Measurements from ENCODE around the gene KRTAP10-8.
"Not testable (repeated sequence)": the region's sequence is repeated elsewhere in the genome, so short reads cannot be mapped to it uniquely, and the experiment has no call there.

The KRTAP10-8 gene

DNA sequence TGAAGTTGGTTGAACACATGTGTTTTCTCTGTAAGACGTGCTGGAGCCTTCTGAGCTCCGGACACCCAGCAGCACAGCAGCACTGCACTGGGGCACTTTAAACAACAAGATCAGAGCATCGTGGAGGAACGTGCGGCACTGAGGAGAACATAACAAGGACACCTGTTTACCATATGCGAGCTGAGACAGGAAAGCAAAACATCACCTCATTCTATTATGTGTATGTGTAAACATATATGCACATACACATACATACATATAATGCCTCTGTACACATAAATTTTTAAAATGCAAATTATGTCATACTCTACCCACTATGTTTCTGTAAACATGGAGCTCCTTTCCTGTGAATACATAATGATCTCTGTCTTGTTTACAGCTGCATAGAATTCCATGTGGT is 16.4 kb upstream of the KRTAP10-8 start:
- Histone ChIP-seq H3K4me3 (ENCODE audit: insufficient read length, low read depth) (no peak overlapping the region), H3K4me1 (ENCODE audit: insufficient read depth, insufficient read length) (peaks cover 9% of the 10 kb centered on the region), H3K27me3 (ENCODE audit: insufficient read depth, insufficient read length) (no peaks in the 10 kb centered on the region), H3K9ac (ENCODE audit: insufficient read length, low read depth) (no peak overlapping the region), H3K36me3 (ENCODE audit: insufficient read depth, insufficient read length, low read length) (no peaks in the 10 kb centered on the region), H3K9me3 (ENCODE audit: insufficient read depth, low read length) (peaks cover 13% of the 10 kb centered on the region)
- TF ChIP-seq YY1 (IDR thresholded peaks at IDR 0.05; ENCODE audit: insufficient read depth, insufficient read length) (no peak), SUZ12 (IDR thresholded peaks at IDR 0.05; ENCODE audit: extremely low read depth, insufficient read depth, insufficient read length) (no peak), ZNF274 (IDR thresholded peaks at IDR 0.05; ENCODE audit: low read depth, low read length) (no peak)
- no peak for DNase-seq (ENCODE audit: low read depth, low spot score)

DNA sequence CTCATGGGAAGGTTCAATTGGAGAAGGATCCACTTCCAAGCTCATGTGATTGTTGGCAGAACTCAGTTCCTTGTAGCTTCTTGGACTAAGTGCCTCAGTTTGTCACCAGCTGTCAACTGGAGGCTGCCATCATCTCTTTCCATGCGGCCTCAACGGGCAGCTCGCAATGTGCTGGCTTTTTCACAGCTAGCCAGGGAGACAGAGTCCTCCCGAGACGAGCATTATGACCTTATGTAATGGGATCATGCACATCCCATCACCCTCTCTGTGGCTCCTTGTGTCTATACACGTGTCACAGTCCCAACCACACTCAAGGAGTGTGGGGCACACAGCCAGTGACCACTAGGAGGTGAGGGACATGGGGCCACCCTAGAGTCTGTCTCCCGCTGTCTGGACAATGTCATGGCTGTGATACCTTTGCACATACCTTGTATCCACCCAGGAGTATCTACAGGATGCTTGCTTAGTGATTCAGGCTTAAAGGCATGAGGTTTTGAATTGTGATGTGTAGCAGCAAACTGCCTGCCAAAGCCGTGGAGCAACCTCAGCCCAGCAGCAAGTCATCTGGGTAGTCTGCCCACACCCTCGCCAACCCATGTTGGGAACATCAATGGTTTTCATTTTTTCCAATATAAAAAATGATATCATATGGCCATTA is 15.7 kb upstream of the KRTAP10-8 start:
- Histone ChIP-seq H3K27me3 (ENCODE audit: insufficient read depth, insufficient read length) (no peaks in the 10 kb centered on the region), H3K4me1 (ENCODE audit: insufficient read depth, insufficient read length) (peaks cover 9% of the 10 kb centered on the region), H3K9ac (ENCODE audit: insufficient read length, low read depth) (no peak overlapping the region), H3K4me3 (ENCODE audit: insufficient read length, low read depth) (no peak overlapping the region), H3K9me3 (ENCODE audit: insufficient read depth, low read length) (peaks cover 13% of the 10 kb centered on the region), H3K36me3 (ENCODE audit: insufficient read depth, insufficient read length, low read length) (no peaks in the 10 kb centered on the region)
- DNase-seq (ENCODE audit: low read depth, low spot score) = no peak
- TF ChIP-seq YY1 (IDR thresholded peaks at IDR 0.05; ENCODE audit: insufficient read depth, insufficient read length) (no peak), ZNF274 (IDR thresholded peaks at IDR 0.05; ENCODE audit: low read depth, low read length) (no peak), SUZ12 (IDR thresholded peaks at IDR 0.05; ENCODE audit: extremely low read depth, insufficient read depth, insufficient read length) (no peak)

DNA sequence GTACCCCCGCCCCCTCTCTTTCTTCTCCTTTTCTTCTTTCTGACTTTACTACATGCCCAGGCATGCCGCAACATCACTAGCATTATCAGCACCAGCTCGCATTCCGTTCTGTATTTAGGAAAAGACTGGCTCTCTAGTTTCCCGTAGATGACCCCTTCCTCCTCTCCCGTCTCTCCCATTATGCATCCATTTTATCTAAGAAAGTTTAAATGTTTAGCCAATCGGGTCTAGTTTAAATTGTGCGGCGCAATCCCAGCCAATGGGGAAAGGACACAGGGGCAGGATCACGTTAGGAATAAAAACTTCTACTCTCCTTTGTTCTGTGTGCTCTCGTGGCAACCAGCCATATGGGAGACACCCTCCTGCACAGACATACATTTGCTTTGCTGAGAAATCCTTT is 13.8 kb upstream of the KRTAP10-8 start:
- DNase-seq (ENCODE audit: low read depth, low spot score) = no peak

DNA sequence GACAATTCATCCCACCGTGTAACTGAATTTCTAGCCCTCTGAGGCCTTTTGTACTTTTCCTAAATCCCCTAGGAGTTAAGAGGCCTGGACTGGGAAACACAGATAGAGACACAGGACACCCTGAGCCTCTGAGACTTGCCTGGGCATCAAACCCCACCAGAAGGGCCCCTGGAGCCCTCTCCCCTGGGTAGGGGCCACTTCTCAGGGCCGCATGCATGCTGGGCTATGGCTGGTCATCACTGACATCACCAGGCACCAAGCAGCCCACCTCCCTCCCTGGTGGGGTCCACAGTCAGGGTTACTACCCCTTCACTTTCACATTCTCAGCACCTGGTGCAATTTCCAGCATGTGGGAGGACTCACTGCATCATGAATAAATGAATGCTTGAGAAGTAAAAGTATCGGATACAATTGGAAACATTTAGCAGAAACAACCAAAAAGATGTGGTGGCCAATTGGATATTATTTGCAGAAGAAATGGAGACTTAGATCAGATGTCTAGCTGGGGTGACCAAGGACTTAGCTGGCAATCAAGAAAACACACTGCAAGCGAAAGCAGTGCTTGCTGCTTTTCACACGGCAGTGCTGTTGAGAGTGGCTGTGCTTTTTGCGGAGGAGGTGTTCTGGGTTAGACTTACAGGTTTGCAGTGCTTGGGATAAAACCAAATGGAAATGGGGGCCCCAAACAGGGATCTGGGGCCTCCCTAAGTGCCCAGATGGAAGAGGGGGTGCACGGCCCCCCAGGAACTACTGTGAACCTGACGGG is 12.4 kb upstream of the KRTAP10-8 start:
- H3K9ac ChIP-seq (ENCODE audit: insufficient read length, low read depth) = no peak overlapping the region
- DNase-seq (ENCODE audit: low read depth, low spot score) = no peak
- no peaks in the 10 kb centered on the region for H3K36me3 ChIP-seq (ENCODE audit: insufficient read depth, insufficient read length, low read length)
- H3K9me3 ChIP-seq (ENCODE audit: insufficient read depth, low read length) = peaks cover 13% of the 10 kb centered on the region
- H3K4me1 ChIP-seq (ENCODE audit: insufficient read depth, insufficient read length) = no peaks in the 10 kb centered on the region
- no peaks in the 10 kb centered on the region for H3K27me3 ChIP-seq (ENCODE audit: insufficient read depth, insufficient read length)
- no peak overlapping the region for H3K4me3 ChIP-seq (ENCODE audit: insufficient read length, low read depth)
- no peak for TF ChIP-seq SUZ12 (IDR thresholded peaks at IDR 0.05; ENCODE audit: extremely low read depth, insufficient read depth, insufficient read length)
- TF ChIP-seq YY1 (IDR thresholded peaks at IDR 0.05; ENCODE audit: insufficient read depth, insufficient read length) = no peak
- no peak for TF ChIP-seq ZNF274 (IDR thresholded peaks at IDR 0.05; ENCODE audit: low read depth, low read length)

More for the DNA sequence above, 13.8 kb upstream of the KRTAP10-8 start:
- TF ChIP-seq ZNF274 (IDR thresholded peaks at IDR 0.05; ENCODE audit: low read depth, low read length) = no peak
- Histone ChIP-seq H3K27me3 (ENCODE audit: insufficient read depth, insufficient read length) (no peaks in the 10 kb centered on the region), H3K4me3 (ENCODE audit: insufficient read length, low read depth) (no peak overlapping the region), H3K36me3 (ENCODE audit: insufficient read depth, insufficient read length, low read length) (no peaks in the 10 kb centered on the region), H3K9me3 (ENCODE audit: insufficient read depth, low read length) (peaks cover 13% of the 10 kb centered on the region), H3K9ac (ENCODE audit: insufficient read length, low read depth) (no peak overlapping the region), H3K4me1 (ENCODE audit: insufficient read depth, insufficient read length) (peaks cover 2% of the 10 kb centered on the region)

DNA sequence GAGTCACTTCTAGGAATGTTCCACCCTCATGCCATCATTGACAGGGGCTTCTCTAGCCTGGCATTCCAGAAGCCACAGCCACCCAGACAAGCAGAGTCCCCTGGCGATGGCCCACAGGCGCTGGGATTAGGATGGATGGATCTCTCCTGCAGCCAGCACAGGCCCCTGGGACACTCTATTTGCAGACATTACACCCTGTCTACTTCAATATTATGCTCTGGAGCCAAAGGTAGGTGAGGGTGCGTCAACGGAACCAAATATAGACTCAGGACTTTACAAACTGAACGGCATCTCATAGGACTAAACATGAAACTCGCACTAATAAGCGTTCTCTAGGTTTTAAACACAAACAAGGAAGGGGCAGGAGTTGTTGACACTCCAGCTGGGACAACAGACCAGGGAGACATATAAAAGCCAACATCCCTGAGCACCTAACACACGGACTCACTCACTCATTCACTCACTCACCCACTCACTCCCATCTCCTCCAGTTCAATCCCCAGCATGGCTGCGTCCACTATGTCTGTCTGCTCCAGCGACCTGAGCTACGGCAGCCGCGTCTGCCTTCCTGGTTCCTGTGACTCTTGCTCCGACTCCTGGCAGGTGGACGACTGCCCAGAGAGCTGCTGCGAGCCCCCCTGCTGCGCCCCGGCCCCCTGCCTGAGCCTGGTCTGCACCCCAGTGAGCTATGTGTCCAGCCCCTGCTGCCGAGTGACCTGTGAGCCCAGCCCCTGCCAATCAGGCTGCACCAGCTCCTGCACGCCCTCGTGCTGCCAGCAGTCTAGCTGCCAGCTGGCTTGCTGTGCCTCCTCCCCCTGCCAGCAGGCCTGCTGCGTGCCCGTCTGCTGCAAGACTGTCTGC is 11.5 kb upstream of the KRTAP10-8 start, which contains the start of gene KRTAP10-7:
Gene KRTAP10-7, plus strand, starts transcription at position 480 of the 861 bp plus-strand sequence. Its CDS starts 25 bp downstream, at position 505.
- not testable (repeated sequence) for H3K4me3 ChIP-seq (ENCODE audit: insufficient read length, low read depth); H3K4me1 ChIP-seq (ENCODE audit: insufficient read depth, insufficient read length); H3K36me3 ChIP-seq (ENCODE audit: insufficient read depth, insufficient read length, low read length); DNase-seq (ENCODE audit: low read depth, low spot score); H3K9ac ChIP-seq (ENCODE audit: insufficient read length, low read depth); H3K27me3 ChIP-seq (ENCODE audit: insufficient read depth, insufficient read length)
- peaks cover 13% of the 10 kb centered on the region for H3K9me3 ChIP-seq (ENCODE audit: insufficient read depth, low read length)

DNA sequence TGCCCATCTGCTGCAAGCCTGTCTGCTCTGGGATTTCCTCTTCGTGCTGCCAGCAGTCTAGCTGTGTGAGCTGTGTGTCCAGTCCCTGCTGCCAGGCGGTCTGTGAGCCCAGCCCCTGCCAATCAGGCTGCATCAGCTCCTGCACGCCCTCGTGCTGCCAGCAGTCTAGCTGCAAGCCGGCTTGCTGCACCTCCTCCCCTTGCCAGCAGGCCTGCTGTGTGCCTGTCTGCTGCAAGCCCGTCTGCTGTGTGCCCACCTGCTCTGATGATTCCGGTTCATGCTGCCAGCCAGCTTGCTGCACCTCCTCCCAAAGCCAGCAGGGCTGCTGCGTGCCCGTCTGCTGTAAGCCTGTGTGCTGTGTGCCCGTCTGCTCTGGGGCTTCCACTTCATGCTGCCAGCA is 10.8 kb upstream of the KRTAP10-8 start:
- H3K4me1 ChIP-seq (ENCODE audit: insufficient read depth, insufficient read length); H3K4me3 ChIP-seq (ENCODE audit: insufficient read length, low read depth); H3K36me3 ChIP-seq (ENCODE audit: insufficient read depth, insufficient read length, low read length); H3K9ac ChIP-seq (ENCODE audit: insufficient read length, low read depth); DNase-seq (ENCODE audit: low read depth, low spot score); H3K27me3 ChIP-seq (ENCODE audit: insufficient read depth, insufficient read length): not testable (repeated sequence)
- H3K9me3 ChIP-seq (ENCODE audit: insufficient read depth, low read length) = peaks cover 13% of the 10 kb centered on the region

Data from NT2/D1 (cell line).